ENCODE results near the gene ATRAID.

The ATRAID gene

DNA sequence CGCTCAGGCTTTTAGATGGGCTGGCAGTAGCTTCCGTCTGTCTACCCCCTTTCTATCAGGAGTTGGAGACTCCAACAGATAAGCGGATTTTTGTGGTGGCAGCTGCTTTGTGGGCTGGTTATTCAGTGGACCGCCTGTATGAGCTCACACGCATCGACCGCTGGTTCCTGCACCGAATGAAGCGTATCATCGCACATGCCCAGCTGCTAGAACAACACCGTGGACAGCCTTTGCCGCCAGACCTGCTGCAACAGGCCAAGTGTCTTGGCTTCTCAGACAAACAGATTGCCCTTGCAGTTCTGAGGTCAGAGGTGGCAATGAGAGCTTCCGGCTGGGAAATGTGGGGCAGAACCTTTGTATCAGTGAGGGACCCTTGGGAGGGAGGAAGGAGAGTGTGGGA is 20.1 kb downstream of the ATRAID start:
- TF ChIP-seq, protein P1, sequence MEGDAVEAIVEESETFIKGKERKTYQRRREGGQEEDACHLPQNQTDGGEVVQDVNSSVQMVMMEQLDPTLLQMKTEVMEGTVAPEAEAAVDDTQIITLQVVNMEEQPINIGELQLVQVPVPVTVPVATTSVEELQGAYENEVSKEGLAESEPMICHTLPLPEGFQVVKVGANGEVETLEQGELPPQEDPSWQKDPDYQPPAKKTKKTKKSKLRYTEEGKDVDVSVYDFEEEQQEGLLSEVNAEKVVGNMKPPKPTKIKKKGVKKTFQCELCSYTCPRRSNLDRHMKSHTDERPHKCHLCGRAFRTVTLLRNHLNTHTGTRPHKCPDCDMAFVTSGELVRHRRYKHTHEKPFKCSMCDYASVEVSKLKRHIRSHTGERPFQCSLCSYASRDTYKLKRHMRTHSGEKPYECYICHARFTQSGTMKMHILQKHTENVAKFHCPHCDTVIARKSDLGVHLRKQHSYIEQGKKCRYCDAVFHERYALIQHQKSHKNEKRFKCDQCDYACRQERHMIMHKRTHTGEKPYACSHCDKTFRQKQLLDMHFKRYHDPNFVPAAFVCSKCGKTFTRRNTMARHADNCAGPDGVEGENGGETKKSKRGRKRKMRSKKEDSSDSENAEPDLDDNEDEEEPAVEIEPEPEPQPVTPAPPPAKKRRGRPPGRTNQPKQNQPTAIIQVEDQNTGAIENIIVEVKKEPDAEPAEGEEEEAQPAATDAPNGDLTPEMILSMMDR (IDR thresholded peaks at IDR 0.05; ENCODE audit: borderline replicate concordance, extremely low read depth, low read length, poor library complexity, severe bottlenecking), result no peak
- no peak for TF ChIP-seq EZH2 (IDR thresholded peaks at IDR 0.05; ENCODE audit: borderline replicate concordance, low read depth, low read length, severe bottlenecking)
- Histone ChIP-seq H3K9ac (ENCODE audit: low read depth, low read length) (no peak overlapping the region), H3K4me3 (ENCODE audit: low read depth in 1 of 2, low read length in 2 of 2) (no peak overlapping the region), H3K27ac (ENCODE audit: low read length) (no peak overlapping the region), H3K4me2 (ENCODE audit: insufficient read depth, low read length) (no peak overlapping the region), H3K36me3 (ENCODE audit: insufficient read depth, low read length) (peaks cover 94% of the 10 kb centered on the region), H2AFZ (ENCODE audit: low read depth, low read length) (no peak overlapping the region), H3K79me2 (ENCODE audit: insufficient read depth, low read length) (no peaks in the 10 kb centered on the region), H4K20me1 (ENCODE audit: insufficient read depth, low read length) (peaks cover 16% of the 10 kb centered on the region; the same call in 1 of the 2 replicates), H3K4me1 (ENCODE audit: insufficient read depth, low read length) (no peaks in the 10 kb centered on the region), H3K9me3 (ENCODE audit: insufficient read depth, low read length, severe bottlenecking) (no peaks in the 10 kb centered on the region), H3K27me3 (ENCODE audit: insufficient read depth, low read length, poor library complexity) (no peaks in the 10 kb centered on the region)
- ATAC-seq (ENCODE audit: insufficient read depth, low read depth) (no peak), DNase-seq (no peak)

DNA sequence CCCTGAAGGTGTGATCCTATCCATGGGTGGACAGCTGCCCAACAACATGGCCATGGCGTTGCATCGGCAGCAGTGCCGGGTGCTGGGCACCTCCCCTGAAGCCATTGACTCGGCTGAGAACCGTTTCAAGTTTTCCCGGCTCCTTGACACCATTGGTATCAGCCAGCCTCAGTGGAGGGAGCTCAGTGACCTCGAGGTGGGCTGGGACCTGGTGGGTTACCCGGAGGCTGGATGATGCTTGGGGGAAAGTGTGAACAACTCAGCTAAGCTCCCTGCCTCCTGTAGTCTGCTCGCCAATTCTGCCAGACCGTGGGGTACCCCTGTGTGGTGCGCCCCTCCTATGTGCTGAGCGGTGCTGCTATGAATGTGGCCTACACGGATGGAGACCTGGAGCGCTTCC is 21.5 kb downstream of the ATRAID start:
- no peaks in the 10 kb centered on the region for H3K79me2 ChIP-seq (ENCODE audit: insufficient read depth, low read length)
- ATAC-seq (ENCODE audit: insufficient read depth, low read depth) (no peak), DNase-seq (no peak)
- no peak overlapping the region for H3K4me3 ChIP-seq (ENCODE audit: low read depth in 1 of 2, low read length in 2 of 2)
- no peaks in the 10 kb centered on the region for H3K27me3 ChIP-seq (ENCODE audit: insufficient read depth, low read length, poor library complexity)
- H3K4me1 ChIP-seq (ENCODE audit: insufficient read depth, low read length), result no peaks in the 10 kb centered on the region
- no peak overlapping the region for H2AFZ ChIP-seq (ENCODE audit: low read depth, low read length)
- no peaks in the 10 kb centered on the region for H3K9me3 ChIP-seq (ENCODE audit: insufficient read depth, low read length, severe bottlenecking)
- no peak overlapping the region for H3K4me2 ChIP-seq (ENCODE audit: insufficient read depth, low read length)
- H4K20me1 ChIP-seq (ENCODE audit: insufficient read depth, low read length), result peaks cover 16% of the 10 kb centered on the region; the same call in 1 of the 2 replicates
- peaks cover 94% of the 10 kb centered on the region for H3K36me3 ChIP-seq (ENCODE audit: insufficient read depth, low read length)
- H3K27ac ChIP-seq (ENCODE audit: low read length), result no peak overlapping the region
- no peak overlapping the region for H3K9ac ChIP-seq (ENCODE audit: low read depth, low read length)
- TF ChIP-seq, protein P1 (IDR thresholded peaks at IDR 0.05; ENCODE audit: borderline replicate concordance, extremely low read depth, low read length, poor library complexity, severe bottlenecking), result no peak
- TF ChIP-seq EZH2 (IDR thresholded peaks at IDR 0.05; ENCODE audit: borderline replicate concordance, low read depth, low read length, severe bottlenecking), result no peak

DNA sequence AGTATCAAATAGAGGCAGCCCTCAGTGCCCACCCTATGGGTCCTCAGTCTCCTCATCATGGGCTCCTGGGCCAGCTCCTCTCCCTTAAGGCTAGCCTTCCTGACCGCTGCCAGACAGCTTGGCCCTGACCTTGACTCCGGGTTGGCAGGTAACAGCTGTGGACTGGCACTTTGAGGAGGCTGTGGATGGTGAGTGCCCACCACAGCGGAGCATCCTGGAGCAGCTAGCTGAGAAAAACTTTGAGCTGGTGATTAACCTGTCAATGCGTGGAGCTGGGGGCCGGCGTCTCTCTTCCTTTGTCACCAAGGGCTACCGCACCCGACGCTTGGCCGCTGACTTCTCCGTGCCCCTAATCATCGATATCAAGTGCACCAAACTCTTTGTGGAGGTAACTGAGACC is 24.3 kb downstream of the ATRAID start:
- no peak overlapping the region for H3K9ac ChIP-seq (ENCODE audit: low read depth, low read length)
- no peaks in the 10 kb centered on the region for H3K79me2 ChIP-seq (ENCODE audit: insufficient read depth, low read length)
- no peaks in the 10 kb centered on the region for H3K4me1 ChIP-seq (ENCODE audit: insufficient read depth, low read length)
- no peak overlapping the region for H3K4me3 ChIP-seq (ENCODE audit: low read depth in 1 of 2, low read length in 2 of 2)
- H3K9me3 ChIP-seq (ENCODE audit: insufficient read depth, low read length, severe bottlenecking), result no peaks in the 10 kb centered on the region
- H3K27me3 ChIP-seq (ENCODE audit: insufficient read depth, low read length, poor library complexity), result no peaks in the 10 kb centered on the region
- ATAC-seq (ENCODE audit: insufficient read depth, low read depth) (no peak), DNase-seq (no peak)
- no peak overlapping the region for H3K4me2 ChIP-seq (ENCODE audit: insufficient read depth, low read length)
- H3K27ac ChIP-seq (ENCODE audit: low read length), result no peak overlapping the region
- TF ChIP-seq, protein P1 (IDR thresholded peaks at IDR 0.05; ENCODE audit: borderline replicate concordance, extremely low read depth, low read length, poor library complexity, severe bottlenecking), result no peak
- no peak for TF ChIP-seq EZH2 (IDR thresholded peaks at IDR 0.05; ENCODE audit: borderline replicate concordance, low read depth, low read length, severe bottlenecking)
- H3K36me3 ChIP-seq (ENCODE audit: insufficient read depth, low read length), result peaks cover 100% of the 10 kb centered on the region
- H4K20me1 ChIP-seq (ENCODE audit: insufficient read depth, low read length), result peaks cover 28% of the 10 kb centered on the region; the same call in 1 of the 2 replicates
- no peak overlapping the region for H2AFZ ChIP-seq (ENCODE audit: low read depth, low read length)

DNA sequence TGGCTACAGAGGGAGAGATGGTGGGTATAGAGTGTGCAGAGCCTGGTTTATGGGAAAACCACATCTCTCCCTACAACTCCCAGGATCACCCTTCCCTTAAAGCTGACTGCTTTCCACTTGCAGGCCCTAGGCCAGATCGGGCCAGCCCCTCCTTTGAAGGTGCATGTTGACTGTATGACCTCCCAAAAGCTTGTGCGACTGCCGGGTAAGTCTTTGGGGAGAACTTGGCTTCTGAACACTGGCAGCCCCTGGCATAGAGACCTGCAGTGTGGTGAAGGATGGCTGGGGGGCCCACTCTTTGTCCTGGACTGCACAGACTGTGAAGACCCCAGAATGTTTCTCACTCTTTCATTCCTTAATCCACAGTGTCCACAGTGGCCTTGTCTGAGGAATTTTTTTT is 24.8 kb downstream of the ATRAID start:
- Histone ChIP-seq H4K20me1 (ENCODE audit: insufficient read depth, low read length) (peaks cover 33% of the 10 kb centered on the region; the same call in 1 of the 2 replicates), H2AFZ (ENCODE audit: low read depth, low read length) (no peak overlapping the region), H3K4me1 (ENCODE audit: insufficient read depth, low read length) (no peaks in the 10 kb centered on the region), H3K27ac (ENCODE audit: low read length) (no peak overlapping the region), H3K27me3 (ENCODE audit: insufficient read depth, low read length, poor library complexity) (no peaks in the 10 kb centered on the region), H3K36me3 (ENCODE audit: insufficient read depth, low read length) (peaks cover 100% of the 10 kb centered on the region), H3K9me3 (ENCODE audit: insufficient read depth, low read length, severe bottlenecking) (no peaks in the 10 kb centered on the region), H3K4me2 (ENCODE audit: insufficient read depth, low read length) (no peak overlapping the region), H3K79me2 (ENCODE audit: insufficient read depth, low read length) (no peaks in the 10 kb centered on the region), H3K9ac (ENCODE audit: low read depth, low read length) (no peak overlapping the region), H3K4me3 (ENCODE audit: low read depth in 1 of 2, low read length in 2 of 2) (no peak overlapping the region)
- ATAC-seq (ENCODE audit: insufficient read depth, low read depth) (no peak), DNase-seq (no peak)
- TF ChIP-seq, protein P1 (IDR thresholded peaks at IDR 0.05; ENCODE audit: borderline replicate concordance, extremely low read depth, low read length, poor library complexity, severe bottlenecking), result no peak
- TF ChIP-seq EZH2 (IDR thresholded peaks at IDR 0.05; ENCODE audit: borderline replicate concordance, low read depth, low read length, severe bottlenecking), result no peak
